Nephron progenitor cell (in vitro differentiated cells): ENCODE results near the gene PRR33.

Experiments
- DNase-seq: peaks from one replicate; pipeline ENCODE4 v3.0.0; 2021
- H3K27ac Mint-ChIP-seq: 2 replicates; pipeline ENCODE4 v1.8.0; 2021; ENCODE audit warnings: mild to moderate bottlenecking, moderate library complexity, mixed read lengths
- H3K27me3 Mint-ChIP-seq: 2 replicates; pipeline ENCODE4 v1.8.0; 2021; ENCODE audit warnings: mild to moderate bottlenecking, low read depth, mixed read lengths; ENCODE audit not compliant: poor library complexity
- H3K36me3 Mint-ChIP-seq: 2 replicates; pipeline ENCODE4 v1.8.0; 2021; ENCODE audit warnings: low read depth, mixed read lengths
- H3K4me1 Mint-ChIP-seq: 2 replicates; pipeline ENCODE4 v1.8.0; 2021; ENCODE audit warnings: mixed read lengths
- H3K4me3 Mint-ChIP-seq: 2 replicates; pipeline ENCODE4 v1.8.0; 2021; ENCODE audit warnings: mild to moderate bottlenecking, moderate library complexity, mixed read lengths
- H3K9me3 Mint-ChIP-seq: 2 replicates; pipeline ENCODE4 v1.8.0; 2021; ENCODE audit warnings: mild to moderate bottlenecking, moderate library complexity, mixed read lengths
- CTCF ChIP-seq: fragments of 200-600 bp; sonication (generic); IDR thresholded peaks from 2 replicates; pipeline ENCODE4 v1.5.0; 2021; ENCODE audit warnings: antibody characterized with exemption

The PRR33 gene

GRCh38 chr11:1839924-1840779, 51.5 kb downstream of the PRR33 start:
- no peak for TF ChIP-seq CTCF
- Mint-ChIP-seq H3K4me3 (no peak overlapping the region), H3K9me3 (no peaks in the 10 kb centered on the region), H3K27me3 (peaks cover 3% of the 10 kb centered on the region), H3K27ac (no peak overlapping the region), H3K4me1 (peaks cover 20% of the 10 kb centered on the region), H3K36me3 (no peaks in the 10 kb centered on the region)
- no peak for DNase-seq

- DNase-seq, result no peak
- Mint-ChIP-seq H3K36me3 (no peaks in the 10 kb centered on the region), H3K9me3 (no peaks in the 10 kb centered on the region), H3K27me3 (peaks cover 3% of the 10 kb centered on the region), H3K27ac (no peak overlapping the region), H3K4me1 (peaks cover 12% of the 10 kb centered on the region), H3K4me3 (no peak overlapping the region)
- no peak for TF ChIP-seq CTCF
Observed at GRCh38 chr11:1839204-1839923, 52.3 kb downstream of the PRR33 start.

GRCh38 chr11:1838426-1839144, 53.1 kb downstream of the PRR33 start, which contains the start of gene TNNI2:
Gene TNNI2, plus strand, starts transcription at chr11:1838981. Its CDS starts 716 bp downstream, at chr11:1839697.
- no peak for TF ChIP-seq CTCF
- DNase-seq, result no peak

More at GRCh38 chr11:1838426-1839144, 53.1 kb downstream of the PRR33 start, which contains the start of gene TNNI2:
- H3K9me3 Mint-ChIP-seq, result no peaks in the 10 kb centered on the region
- peaks cover 5% of the 10 kb centered on the region for H3K4me1 Mint-ChIP-seq
- H3K36me3 Mint-ChIP-seq, result no peaks in the 10 kb centered on the region
- no peak within 1 kb of the TSS for H3K4me3 Mint-ChIP-seq
- no peak within 1 kb of the TSS for H3K27ac Mint-ChIP-seq
- peaks cover 3% of the 10 kb centered on the region for H3K27me3 Mint-ChIP-seq
